Breast epithelium (tissue), 4 donors: ENCODE measurements around the gene CMTM8. TPM values are rescaled to one million over a fixed set of nuclear protein-coding genes. Genes with fewer than 3 reads are reported as not detected.
A peak's percentile ranks its signal among the peaks of the same experiment; 100 is the strongest.
"Not testable (repeated sequence)": the region's sequence is repeated elsewhere in the genome, so short reads cannot be mapped to it uniquely, and the experiment has no call there.

Source experiments
- DNase-seq, 2 donors: peaks; one replicate each; pipeline ENCODE4 v3.0.0-alpha.2; 2019; ENCODE audit warnings: low spot score in 2 of 2
- H3K27ac ChIP-seq, 2 donors: fragments of 200-600 bp; sonication (generic) in 1 of 2; one replicate each; pipeline ENCODE4 v1.5.1; 2016 to 2019; ENCODE audit warnings: mild to moderate bottlenecking in 1 of 2
- H3K27me3 ChIP-seq, 2 donors: fragments of 200-600 bp; sonication (generic) in 1 of 2; one replicate each; pipeline versions ENCODE4 v1.5.1 to v1.6.0; 2017 to 2019; ENCODE audit warnings: control low read depth in 1 of 2, mild to moderate bottlenecking in 1 of 2
- H3K36me3 ChIP-seq: fragments of 200-600 bp; one replicate; pipeline ENCODE4 v1.5.1; 2019
- H3K4me1 ChIP-seq, 2 donors: fragments of 200-600 bp; sonication (generic); one replicate each; pipeline ENCODE4 v1.5.1; 2016 to 2019; ENCODE audit warnings: control low read depth in 1 of 2
- H3K4me3 ChIP-seq, 3 donors: fragments of 200-600 bp; sonication (generic); 1 replicate in 2 of 3; 2 replicates in 1 of 3; pipeline ENCODE4 v1.5.1; 2016 to 2019; ENCODE audit warnings: mild to moderate bottlenecking in 3 of 3, moderate library complexity in 2 of 3
- H3K9me3 ChIP-seq, 2 donors: fragments of 200-600 bp; sonication (generic) in 1 of 2; one replicate each; pipeline ENCODE4 v1.5.1; 2016 to 2019; ENCODE audit warnings: control low read depth in 1 of 2
- CTCF ChIP-seq, 3 donors: fragments of 450-650 bp; IDR thresholded peaks; one replicate each; pipeline ENCODE4 v1.5.1; 2016 to 2017; ENCODE audit warnings: antibody characterized with exemption in 3 of 3, mild to moderate bottlenecking in 3 of 3, moderate library complexity in 3 of 3
- POLR2A ChIP-seq: fragments of 450-650 bp; IDR thresholded peaks from one replicate; pipeline ENCODE4 v1.6.1; 2016; ENCODE audit warnings: antibody characterized with exemption, mild to moderate bottlenecking, moderate library complexity
- POLR2AphosphoS5 ChIP-seq, 3 donors: sonication (generic); formaldehyde crosslinking; IDR thresholded peaks; one replicate each; pipeline ENCODE4 v1.6.1; 2017; ENCODE audit warnings: antibody characterized with exemption in 3 of 3
- intact Hi-C: fragments of 100-400 bp; cut with DNase I; formaldehyde crosslinking; loops from one replicate; pipeline ENCODE4 v1.15.1; 2023; ENCODE audit warnings: low total_unique reads
- total RNA-seq, 3 donors: library from RNA; depleted of rRNA; stranded (reverse); fragments of >200 nt; gene quantifications; one replicate each; pipeline ENCODE4 v1.1.0, GENCODE V29; 2016

CMTM8 gene
- total RNA-seq, 3 donors from 2014 or later = 4.2 to 24.7 (median 19.3) TPM

DNA sequence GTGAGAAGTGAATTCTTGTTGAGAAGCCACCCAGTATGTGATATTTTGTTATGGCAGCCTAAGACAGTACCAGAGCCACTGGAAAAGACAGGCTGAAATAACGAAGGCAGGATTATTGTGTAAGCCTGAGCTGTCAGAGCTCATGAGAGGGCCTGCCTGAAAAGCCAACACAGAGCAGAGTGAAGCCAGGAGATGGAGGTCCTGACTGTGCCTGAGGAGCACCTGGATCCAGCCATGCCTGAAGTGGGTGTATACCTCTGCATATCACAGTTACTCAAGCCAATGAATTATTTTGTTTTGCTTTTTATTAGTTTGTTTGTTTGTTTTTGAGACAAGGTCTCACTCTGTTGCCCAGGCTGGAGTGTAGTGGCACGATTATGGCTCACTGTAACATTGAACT, 149.0 kb downstream of the CMTM8 start:
- Histone ChIP-seq H3K9me3 (no peaks in the 10 kb centered on the region), H3K27me3 (no peaks in the 10 kb centered on the region), H3K4me1 (no peaks in the 10 kb centered on the region), H3K27ac (no peak overlapping the region), H3K36me3 (no peaks in the 10 kb centered on the region), H3K4me3 (no peak overlapping the region)
- intact Hi-C loops = no loop called here
- DNase-seq = no peak
- no peak for TF ChIP-seq POLR2AphosphoS5 (IDR thresholded peaks at IDR 0.05)
- no peak for TF ChIP-seq POLR2A
- TF ChIP-seq CTCF (IDR thresholded peaks at IDR 0.05) = no peak

GRCh38 chr3:32389577-32389976, 151.1 kb downstream of the CMTM8 start:
- H3K27ac ChIP-seq, intact Hi-C loops, H3K9me3 ChIP-seq, H3K36me3 ChIP-seq, H3K4me3 ChIP-seq, DNase-seq, H3K27me3 ChIP-seq, H3K4me1 ChIP-seq: not testable (repeated sequence)

DNA sequence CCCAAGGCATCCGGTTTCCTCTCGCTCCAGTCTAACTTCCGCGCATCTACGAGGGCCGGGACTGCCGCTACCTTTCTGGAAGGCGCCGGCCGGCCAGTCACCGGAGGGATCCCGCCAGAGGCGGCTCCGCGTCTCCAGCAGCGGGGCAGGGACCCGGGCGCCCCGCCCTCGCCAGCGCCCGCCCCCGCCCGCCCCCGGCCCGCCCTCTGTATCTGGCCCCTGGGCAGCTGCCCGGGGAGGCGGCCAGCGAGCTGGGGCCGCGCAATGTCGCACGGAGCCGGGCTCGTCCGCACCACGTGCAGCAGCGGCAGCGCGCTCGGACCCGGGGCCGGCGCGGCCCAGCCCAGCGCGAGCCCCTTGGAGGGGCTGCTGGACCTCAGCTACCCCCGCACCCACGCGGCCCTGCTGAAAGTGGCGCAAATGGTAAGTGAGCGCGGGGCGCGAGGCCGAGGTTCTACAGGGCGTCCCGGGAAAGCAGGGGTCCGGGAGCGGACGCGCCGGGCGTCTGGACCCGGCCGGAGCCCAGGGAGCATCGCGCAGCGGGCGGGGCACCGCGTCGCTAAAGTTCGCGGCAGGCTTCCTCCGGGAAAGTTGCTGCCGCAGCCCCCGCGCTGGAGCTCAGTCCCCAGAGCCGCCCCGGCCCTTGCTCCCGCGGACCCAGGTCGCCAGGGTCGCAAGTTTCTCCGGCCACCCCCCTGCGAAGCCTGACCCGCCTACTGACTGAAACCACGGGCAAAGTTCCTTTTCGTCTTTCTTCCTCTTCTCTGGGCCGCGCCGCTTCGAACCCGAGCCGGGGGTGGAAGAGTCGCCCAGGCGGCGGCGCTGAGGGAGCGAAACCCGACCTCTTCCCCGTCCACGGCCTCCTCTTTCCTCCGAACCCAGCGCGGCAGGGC, 153.4 kb downstream of the CMTM8 start, which contains the start of gene CMTM7:
Gene CMTM7 (plus strand): TSS at position 211 of the 893 bp plus-strand sequence. CDS start 54 bp downstream, at position 265.
- no peak for TF ChIP-seq POLR2A
- no peak for TF ChIP-seq CTCF (IDR thresholded peaks at IDR 0.05)
- peak in 1 of 3 donors; percentile 67 for TF ChIP-seq POLR2AphosphoS5 (IDR thresholded peaks at IDR 0.05)
- Histone ChIP-seq H3K4me1 (no peaks in the 10 kb centered on the region), H3K36me3 (no peaks in the 10 kb centered on the region), H3K27me3 (no peaks in the 10 kb centered on the region), H3K4me3 (peak within 1 kb of the TSS; percentile 69 to 93 (median 84)), H3K9me3 (no peaks in the 10 kb centered on the region), H3K27ac (peak within 1 kb of the TSS; percentile 93)
- DNase-seq = peak; percentile 62 to 64
- intact Hi-C loops = no loop called here

DNA sequence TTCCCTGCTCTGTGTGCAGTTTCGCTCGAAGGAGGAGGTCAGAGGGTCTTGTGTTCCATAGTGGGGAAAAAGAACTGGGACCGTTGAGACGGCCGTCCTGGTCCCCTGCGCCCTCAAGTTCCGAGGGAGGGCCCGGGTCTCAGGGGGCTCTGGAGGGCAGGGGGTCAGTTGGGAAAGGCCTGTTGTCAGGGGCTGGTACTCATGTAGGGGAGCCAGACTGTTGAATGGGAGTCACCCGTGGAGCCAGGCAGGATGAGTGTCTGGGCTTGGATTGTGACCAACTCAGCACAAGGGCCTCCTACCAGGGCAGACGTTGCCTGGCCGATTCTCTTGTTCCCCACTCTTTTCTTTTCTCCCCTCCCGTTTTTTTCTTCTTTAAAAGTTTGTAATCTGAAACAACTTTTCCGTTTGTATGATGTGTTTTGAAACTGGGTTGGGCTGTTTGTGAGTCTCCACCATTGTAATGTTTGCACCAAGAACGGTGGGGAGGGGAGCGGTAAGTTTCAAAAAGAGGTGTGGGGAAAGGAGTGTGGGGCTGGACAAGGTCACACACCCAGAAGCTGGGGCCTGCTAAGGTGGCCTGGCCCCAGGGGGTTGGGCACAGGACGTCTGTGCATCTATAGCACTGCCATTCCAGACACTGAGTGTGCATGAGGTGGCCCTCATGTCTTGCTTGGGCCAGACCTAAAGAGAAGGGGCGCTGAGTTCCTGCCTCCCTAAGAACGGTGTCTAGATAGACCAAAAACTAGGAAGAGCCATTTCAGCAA, 154.2 kb downstream of the CMTM8 start:
- DNase-seq = peak; percentile 64 to 75
- TF ChIP-seq CTCF (IDR thresholded peaks at IDR 0.05) (no peak), POLR2A (no peak), POLR2AphosphoS5 (IDR thresholded peaks at IDR 0.05) (no peak)
- Histone ChIP-seq H3K4me3 (peak overlapping the region; percentile 69 to 93 (median 84)), H3K36me3 (no peaks in the 10 kb centered on the region), H3K27me3 (no peaks in the 10 kb centered on the region), H3K27ac (peak overlapping the region; percentile 93), H3K4me1 (no peaks in the 10 kb centered on the region), H3K9me3 (no peaks in the 10 kb centered on the region)
- intact Hi-C loops = no loop called here

- no peaks in the 10 kb centered on the region for H3K9me3 ChIP-seq
- no peaks in the 10 kb centered on the region for H3K27me3 ChIP-seq
- H3K36me3 ChIP-seq = no peaks in the 10 kb centered on the region
- intact Hi-C loops = no loop called here
- TF ChIP-seq POLR2A (no peak), CTCF (IDR thresholded peaks at IDR 0.05) (no peak), POLR2AphosphoS5 (IDR thresholded peaks at IDR 0.05) (no peak)
- DNase-seq = no peak
- H3K4me3 ChIP-seq = no peak overlapping the region
- H3K27ac ChIP-seq = no peak overlapping the region
- peaks cover 0 to 7% of the 10 kb centered on the region in 2 donors for H3K4me1 ChIP-seq
These were observed 157.0 kb downstream of the CMTM8 start for GRCh38 chr3:32395496-32395895.
